Superior temporal gyrus (tissue), 1 donor: ENCODE results near the gene LRRC52.

ENCODE experiments used
- DNase-seq: peaks from one replicate; pipeline ENCODE4 v3.0.0-alpha.2; 2016; ENCODE audit errors: extremely low spot score

The LRRC52 gene, protein sequence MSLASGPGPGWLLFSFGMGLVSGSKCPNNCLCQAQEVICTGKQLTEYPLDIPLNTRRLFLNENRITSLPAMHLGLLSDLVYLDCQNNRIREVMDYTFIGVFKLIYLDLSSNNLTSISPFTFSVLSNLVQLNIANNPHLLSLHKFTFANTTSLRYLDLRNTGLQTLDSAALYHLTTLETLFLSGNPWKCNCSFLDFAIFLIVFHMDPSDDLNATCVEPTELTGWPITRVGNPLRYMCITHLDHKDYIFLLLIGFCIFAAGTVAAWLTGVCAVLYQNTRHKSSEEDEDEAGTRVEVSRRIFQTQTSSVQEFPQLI

DNA sequence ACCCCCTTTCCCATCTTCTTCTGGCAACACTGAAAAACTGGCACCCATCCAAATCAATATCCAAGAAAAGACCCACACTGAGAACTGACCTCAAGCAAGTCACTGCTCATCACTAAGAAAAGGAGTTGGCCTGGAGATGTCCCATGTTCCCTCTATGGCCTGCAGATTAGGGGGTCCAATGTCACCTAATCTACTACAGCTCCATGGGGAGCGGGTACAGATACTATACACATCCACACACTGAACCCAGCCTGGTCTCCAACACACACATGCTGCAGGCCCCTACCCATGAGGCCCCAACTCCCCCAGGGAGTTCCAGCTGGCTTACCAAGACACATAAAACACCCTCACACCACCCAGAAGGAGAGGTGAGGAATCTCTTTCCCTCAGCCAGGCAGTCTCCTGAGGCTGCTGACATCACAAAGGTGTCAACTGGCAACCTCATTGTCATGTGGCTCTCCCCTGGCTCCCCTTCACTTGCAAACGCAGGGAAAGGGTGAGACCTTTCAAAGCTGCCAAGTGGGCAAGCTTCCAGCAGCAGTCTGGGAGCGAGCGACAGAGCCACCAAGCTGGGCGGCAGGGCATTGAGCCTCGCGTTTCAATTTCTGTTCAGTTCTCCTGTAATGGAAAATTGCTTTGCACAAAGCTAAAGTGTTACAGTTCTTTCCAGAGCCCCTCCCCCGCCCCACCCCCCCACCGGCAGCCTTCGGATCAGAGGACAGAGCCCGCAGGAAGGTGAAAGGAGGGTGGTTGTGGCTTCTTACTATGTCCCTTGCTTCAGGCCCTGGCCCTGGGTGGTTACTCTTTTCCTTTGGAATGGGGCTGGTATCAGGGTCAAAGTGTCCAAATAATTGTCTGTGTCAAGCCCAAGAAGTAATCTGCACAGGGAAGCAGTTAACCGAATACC, at the start of gene LRRC52:
TSS of gene LRRC52 (plus strand) at position 469 of the 907 bp plus-strand sequence. CDS start at position 766, 297 bp downstream.
- DNase-seq, result peak; percentile 57

DNA sequence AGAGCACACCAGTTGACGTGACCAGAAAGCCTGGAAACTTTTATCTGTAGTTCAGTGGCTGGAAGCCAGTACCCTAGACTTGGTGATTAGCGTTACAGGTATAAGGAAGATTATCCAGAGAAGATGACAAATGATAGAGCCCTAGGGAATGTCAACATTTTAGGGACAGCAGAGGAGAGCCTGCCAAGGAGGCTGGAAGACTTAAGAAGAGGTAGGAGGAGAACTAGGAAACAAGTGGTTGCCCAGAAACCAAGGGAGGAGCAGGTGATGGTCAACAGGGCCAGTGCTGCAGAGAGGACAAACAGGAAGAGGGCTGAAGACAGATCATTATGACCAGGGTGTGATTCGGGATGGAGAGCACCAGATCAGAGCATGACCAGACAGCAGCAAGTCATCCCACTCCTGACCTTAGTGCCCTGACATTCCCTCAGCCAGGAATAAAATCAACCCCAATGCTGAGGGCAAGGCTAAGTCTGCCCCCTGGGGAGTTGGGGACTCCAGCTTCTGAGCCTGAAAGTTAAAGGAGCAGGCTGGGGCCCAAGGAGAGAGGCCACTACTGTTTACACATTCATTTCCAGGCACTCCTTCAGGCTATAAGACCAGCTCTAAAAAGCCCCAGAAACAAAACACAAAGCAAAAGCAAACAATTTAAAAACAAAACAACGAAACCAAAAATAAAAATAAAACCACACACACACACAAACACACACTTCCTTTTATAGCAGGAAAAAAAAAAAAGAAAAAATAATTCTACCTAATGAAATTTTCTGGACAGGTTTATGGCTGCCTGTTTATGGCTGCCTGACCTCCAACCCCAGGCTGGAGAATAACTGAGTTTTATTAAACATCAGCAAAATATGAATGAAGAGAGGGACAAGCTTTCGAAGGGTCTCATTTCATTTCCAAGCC, 48.6 kb upstream of the LRRC52 start:
- DNase-seq, result no peak

DNA sequence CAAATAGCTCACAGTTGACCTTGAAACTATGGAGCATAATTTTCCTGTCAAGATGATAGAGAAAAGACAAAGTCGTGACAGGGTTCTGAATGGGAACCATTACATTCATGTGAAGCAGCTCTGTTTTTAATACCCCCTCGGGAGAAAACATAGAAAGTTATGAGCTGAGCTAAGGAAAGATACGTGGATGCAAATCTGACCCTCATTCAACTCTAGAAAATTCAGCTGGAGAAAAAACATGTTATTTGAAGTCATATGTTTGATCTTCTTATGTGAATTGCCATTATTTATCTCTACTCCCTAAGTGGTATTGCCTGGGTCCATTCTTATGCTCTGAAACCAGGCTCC, 48.0 kb upstream of the LRRC52 start:
- DNase-seq, result no peak

DNA sequence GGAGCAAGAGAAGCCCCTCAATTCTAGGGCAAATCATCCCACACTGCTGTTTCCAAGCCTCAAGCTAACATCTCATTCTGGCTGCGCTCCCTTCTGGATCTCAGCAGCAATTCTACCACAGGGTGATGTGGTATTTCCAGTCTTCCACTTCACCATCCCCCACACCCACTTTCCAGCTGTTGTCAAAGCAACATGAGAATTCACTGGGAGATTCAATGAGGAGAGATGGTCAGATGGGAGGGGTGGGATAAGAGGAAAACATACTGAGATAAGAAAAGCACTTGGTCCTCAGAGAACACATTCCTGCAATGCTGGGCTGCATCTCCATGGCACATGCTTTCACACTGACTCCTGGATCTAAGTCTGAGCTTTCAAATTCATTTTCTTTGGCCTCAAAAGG, 47.3 kb upstream of the LRRC52 start:
- DNase-seq, result no peak

GRCh38 chr1:165497069-165498013, 46.5 kb upstream of the LRRC52 start:
- no peak for DNase-seq

DNA sequence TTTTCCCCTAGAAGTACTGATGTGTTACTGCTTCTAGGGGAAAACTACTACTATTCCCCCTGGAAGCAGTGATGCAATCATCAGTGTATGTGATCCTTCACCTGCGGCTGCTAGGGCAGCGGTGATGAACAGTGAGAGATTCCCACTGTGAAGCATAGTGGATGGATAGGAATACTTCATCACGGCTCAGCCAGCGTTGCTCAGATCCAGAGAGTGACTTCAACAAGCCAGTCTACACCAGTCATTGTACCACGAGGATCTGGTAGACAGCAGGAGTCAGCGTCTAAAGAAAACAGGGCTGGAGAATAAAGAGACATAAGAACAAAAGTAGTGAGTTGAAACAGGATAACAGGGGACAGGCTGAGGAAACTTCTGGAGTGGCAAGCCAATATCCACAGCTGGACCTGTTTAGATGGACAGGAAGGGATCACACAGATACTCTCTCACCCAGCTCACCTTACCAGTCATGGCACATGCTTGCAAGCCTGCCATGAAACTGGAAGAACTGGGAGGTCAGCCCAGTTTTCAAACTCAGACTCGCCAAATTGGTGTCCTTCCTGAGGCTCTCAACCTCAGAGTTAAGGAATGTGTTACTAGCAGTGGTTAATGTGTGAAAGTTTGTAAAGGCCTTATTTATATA, 42.4 kb upstream of the LRRC52 start:
- no peak for DNase-seq

GRCh38 chr1:165501970-165502348, 41.8 kb upstream of the LRRC52 start:
- no peak for DNase-seq

DNA sequence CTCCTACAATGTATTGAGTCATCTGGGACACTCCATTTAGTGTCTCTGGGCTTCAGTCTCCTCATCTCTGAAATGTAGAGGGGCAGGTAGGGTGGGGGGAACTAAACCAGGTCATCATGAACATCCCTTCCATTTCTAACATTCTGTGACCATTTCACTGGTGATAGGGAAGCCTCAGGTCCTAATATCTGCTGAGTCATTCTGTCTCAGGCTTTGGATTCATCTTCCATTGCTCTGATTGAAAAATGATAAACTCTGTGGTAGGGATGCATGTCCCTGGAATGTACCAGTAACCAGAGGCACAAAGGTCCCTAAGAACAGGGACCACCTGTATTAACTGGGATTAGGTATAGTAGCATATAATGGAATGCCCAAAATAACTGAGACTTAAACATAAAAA, 36.2 kb upstream of the LRRC52 start:
- no peak for DNase-seq

GRCh38 chr1:165508291-165508690, 35.5 kb upstream of the LRRC52 start:
- DNase-seq, result no peak

DNA sequence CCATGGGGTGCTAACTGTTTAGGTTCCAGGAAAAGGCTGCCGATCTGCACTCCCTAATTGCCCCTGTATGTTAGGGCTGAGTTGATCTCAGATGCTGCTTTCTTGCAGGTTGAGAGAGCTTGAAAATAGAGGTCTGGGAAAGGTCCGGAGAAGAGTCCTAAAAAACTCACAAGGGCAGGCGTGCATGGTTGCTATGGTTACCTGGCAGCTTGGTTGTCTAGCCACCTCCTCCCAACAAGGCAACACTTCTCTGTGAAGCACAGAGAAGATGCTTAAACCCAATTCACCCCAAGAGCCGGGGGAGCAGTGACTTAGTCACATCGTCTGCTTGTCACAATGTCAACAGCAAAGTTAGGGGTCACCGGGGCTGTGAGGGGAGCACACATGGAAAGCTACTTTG, 31.0 kb upstream of the LRRC52 start:
- no peak for DNase-seq

- DNase-seq, result no peak
Observed at GRCh38 chr1:165516469-165516868, 27.3 kb upstream of the LRRC52 start.

GRCh38 chr1:165520646-165521045, 23.2 kb upstream of the LRRC52 start:
- no peak for DNase-seq

- no peak for DNase-seq
Observed at GRCh38 chr1:165524639-165525285, 19.0 kb upstream of the LRRC52 start.

DNA sequence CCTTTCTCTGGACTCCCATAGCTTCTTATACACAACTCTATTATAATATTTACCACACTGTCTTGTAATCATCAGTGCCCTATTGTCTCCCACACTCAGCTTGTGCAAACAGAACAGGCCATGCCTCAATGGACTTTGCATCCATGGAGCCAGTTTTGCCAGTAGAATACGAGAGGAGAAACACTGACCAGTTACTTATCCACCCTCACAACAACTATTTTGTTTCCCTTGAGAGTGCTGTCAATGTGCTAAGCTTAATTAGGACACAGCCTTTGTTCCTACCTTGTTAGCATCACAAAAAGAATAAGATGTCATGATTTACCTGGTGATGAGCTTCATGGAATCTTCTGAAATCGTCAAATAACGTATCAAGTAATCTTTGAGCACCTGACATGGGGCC, 18.1 kb upstream of the LRRC52 start:
- no peak for DNase-seq

GRCh38 chr1:165527251-165528007, 16.4 kb upstream of the LRRC52 start:
- no peak for DNase-seq

GRCh38 chr1:165531021-165531420, 12.8 kb upstream of the LRRC52 start:
- DNase-seq, result no peak

DNA sequence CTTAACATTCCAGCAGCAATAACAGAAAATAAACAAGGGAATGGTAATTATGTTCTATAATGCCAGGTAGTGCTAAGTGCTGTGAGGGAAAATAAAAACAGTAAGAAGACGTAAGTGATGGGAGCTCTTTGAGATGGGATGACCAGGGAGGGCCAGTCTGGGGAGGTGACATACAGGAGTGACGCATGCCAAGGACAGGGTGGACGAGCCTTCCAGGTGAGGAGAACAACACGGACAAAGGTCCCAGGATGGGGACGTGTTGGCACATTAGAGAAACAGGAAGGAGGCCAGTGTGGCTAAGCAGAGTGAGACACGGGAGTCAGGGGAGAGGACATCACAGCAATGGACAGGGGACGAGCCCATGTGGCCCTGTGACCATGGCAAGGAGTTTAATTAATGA, 11.7 kb upstream of the LRRC52 start:
- no peak for DNase-seq

GRCh38 chr1:165533254-165533653, 10.5 kb upstream of the LRRC52 start:
- DNase-seq, result no peak

DNA sequence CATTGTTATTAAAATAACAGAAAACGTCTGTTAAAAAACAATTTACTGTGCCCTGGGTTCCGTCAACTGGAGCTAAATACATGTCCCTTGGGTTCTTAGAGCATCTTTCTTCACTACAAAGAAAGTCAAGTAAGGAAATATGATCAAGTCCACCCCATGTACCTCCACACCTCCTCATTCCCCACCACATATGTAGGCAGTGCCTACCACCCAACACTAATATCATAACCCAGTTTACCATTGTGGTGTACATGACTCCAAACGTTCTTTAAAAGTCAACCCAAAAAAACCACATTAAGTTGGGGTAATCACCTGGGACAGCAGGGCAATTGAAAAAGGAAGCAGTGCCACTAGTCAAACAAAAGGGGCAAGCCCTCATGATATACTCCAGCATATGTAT, 7.8 kb upstream of the LRRC52 start:
- DNase-seq, result no peak
